Ovary (tissue), 9 donors: ENCODE results near the gene TAS2R8. TPM values are rescaled to one million over a fixed set of nuclear protein-coding genes. Genes with fewer than 3 reads are reported as not detected.
A peak's percentile ranks its signal among the peaks of the same experiment; 100 is the strongest.
"Not testable (repeated sequence)": the region's sequence is repeated elsewhere in the genome, so short reads cannot be mapped to it uniquely, and the experiment has no call there.

Experiments
- DNase-seq, 5 donors: peaks; one replicate each; pipeline ENCODE4 v3.0.0-alpha.2; 2019 to 2020
- H3K27ac ChIP-seq, 2 donors: fragments of 200-600 bp; one replicate each; pipeline versions ENCODE4 v1.5.1 to v1.8.0; 2019 to 2022
- H3K27me3 ChIP-seq: fragments of 200-600 bp; one replicate; pipeline ENCODE4 v1.8.0; 2022
- H3K36me3 ChIP-seq: fragments of 200-600 bp; sonication (generic); one replicate; pipeline ENCODE4 v1.5.1; 2019
- H3K4me1 ChIP-seq: one replicate; pipeline ENCODE4 v1.8.1; 2013; ENCODE audit warnings: mild to moderate bottlenecking, moderate library complexity; ENCODE audit not compliant: insufficient read depth
- H3K4me3 ChIP-seq: fragments of 200-600 bp; sonication (generic); one replicate; pipeline ENCODE4 v1.5.1; 2017
- H3K9me3 ChIP-seq, 2 donors: fragments of 200-600 bp in 1 of 2; sonication (generic) in 1 of 2; one replicate each; pipeline versions ENCODE4 v1.5.1 to v1.8.1; 2013 to 2019; ENCODE audit warnings: mild to moderate bottlenecking in 1 of 2, moderate library complexity in 1 of 2
- EP300 ChIP-seq: sonication (generic); formaldehyde crosslinking; IDR thresholded peaks from one replicate; pipeline ENCODE4 v1.6.1; 2017; ENCODE audit warnings: antibody characterized with exemption
- POLR2A ChIP-seq: fragments of 450-650 bp; IDR thresholded peaks from one replicate; pipeline ENCODE4 v1.6.1; 2017; ENCODE audit warnings: antibody characterized with exemption, mild to moderate bottlenecking, moderate library complexity
- WGBS, 3 donors: extraction: QIAGEN DNeasy Blood & Tissue Kit in 1 of 3; methylation state at CpG; one replicate each; pipeline versions ENCODE4 v1.1.5 to v1.1.7; 2013 to 2017; 5-methylcytosine and 5-hydroxymethylcytosine counted together
- intact Hi-C, 4 donors: fragments of 100-400 bp; cut with DNase I; formaldehyde crosslinking; loops; one replicate each; pipeline versions ENCODE4 v1.11.0 to v1.15.1; 2022 to 2023
- polyA plus RNA-seq, 2 donors: library from polyadenylated mRNA; stranded (reverse); fragments of 200-250 nt in 1 of 2; fragments of 350-450 nt in 1 of 2; fragmentation: Illumina TruSeq in 1 of 2; extraction: RNeasy Lipid Tissue Mini Kit (QIAGEN cat#74804) in 1 of 2; gene quantifications; one replicate each; pipeline ENCODE4 v1.2.3, GENCODE V29; 2013 to 2014
- total RNA-seq, 7 donors: library from RNA; depleted of rRNA in 2 of 7; stranded (reverse); fragments of >200 nt in 2 of 7; fragmentation: NEBNext Ultra II Directional in 3 of 7; extraction: Animal tissue kit (Norgen Biotek cat#: 25700) in 3 of 7; gene quantifications; one replicate each; pipeline versions ENCODE4 v1.1.0 to v1.2.4, GENCODE V29; 2016 to 2023
- TF ChIP-seq, protein P1 (sequence below), 3 donors: fragments of 450-650 bp in 2 of 3; fragments of 200-600 bp in 1 of 3; IDR thresholded peaks; one replicate each; pipeline versions ENCODE4 v1.5.1 to v1.8.0; 2016 to 2022; ENCODE audit warnings: antibody characterized with exemption in 3 of 3, mild to moderate bottlenecking in 1 of 3
- donor health status: DM: no; HTN: no; CAD: no; lungs with moderate emphysema.
- donor health status: DM: no; HTN: no; CAD: no.
- donor health status: Bipolar disorder and iron deficiency.
- donor health status: DM: yes; HTN: yes; CAD: no.
- donor health status: DM: no; HTN: no; CAD: no.
- donor health status: DM: yes; HTN: yes; CAD: no.

TAS2R8 gene
- total and polyA plus RNA-seq, 9 donors: not detected

- Histone ChIP-seq H3K9me3 (no peaks in the 10 kb centered on the region), H3K36me3 (no peaks in the 10 kb centered on the region), H3K4me1 (no peaks in the 10 kb centered on the region), H3K27me3 (no peaks in the 10 kb centered on the region), H3K4me3 (no peak overlapping the region), H3K27ac (no peak overlapping the region)
- DNase-seq: no peak
- TF ChIP-seq, protein P1, sequence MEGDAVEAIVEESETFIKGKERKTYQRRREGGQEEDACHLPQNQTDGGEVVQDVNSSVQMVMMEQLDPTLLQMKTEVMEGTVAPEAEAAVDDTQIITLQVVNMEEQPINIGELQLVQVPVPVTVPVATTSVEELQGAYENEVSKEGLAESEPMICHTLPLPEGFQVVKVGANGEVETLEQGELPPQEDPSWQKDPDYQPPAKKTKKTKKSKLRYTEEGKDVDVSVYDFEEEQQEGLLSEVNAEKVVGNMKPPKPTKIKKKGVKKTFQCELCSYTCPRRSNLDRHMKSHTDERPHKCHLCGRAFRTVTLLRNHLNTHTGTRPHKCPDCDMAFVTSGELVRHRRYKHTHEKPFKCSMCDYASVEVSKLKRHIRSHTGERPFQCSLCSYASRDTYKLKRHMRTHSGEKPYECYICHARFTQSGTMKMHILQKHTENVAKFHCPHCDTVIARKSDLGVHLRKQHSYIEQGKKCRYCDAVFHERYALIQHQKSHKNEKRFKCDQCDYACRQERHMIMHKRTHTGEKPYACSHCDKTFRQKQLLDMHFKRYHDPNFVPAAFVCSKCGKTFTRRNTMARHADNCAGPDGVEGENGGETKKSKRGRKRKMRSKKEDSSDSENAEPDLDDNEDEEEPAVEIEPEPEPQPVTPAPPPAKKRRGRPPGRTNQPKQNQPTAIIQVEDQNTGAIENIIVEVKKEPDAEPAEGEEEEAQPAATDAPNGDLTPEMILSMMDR (IDR thresholded peaks at IDR 0.05): no peak
- TF ChIP-seq EP300: no peak
- no peak for TF ChIP-seq POLR2A
- 57 to 71% (median 68%) methylated on average over 2 of the region's 2 CpGs for WGBS, 3 donors
- intact Hi-C loops: no loop called here
These were observed 12.9 kb downstream of the TAS2R8 start for GRCh38 chr12:10794222-10794621.

DNA sequence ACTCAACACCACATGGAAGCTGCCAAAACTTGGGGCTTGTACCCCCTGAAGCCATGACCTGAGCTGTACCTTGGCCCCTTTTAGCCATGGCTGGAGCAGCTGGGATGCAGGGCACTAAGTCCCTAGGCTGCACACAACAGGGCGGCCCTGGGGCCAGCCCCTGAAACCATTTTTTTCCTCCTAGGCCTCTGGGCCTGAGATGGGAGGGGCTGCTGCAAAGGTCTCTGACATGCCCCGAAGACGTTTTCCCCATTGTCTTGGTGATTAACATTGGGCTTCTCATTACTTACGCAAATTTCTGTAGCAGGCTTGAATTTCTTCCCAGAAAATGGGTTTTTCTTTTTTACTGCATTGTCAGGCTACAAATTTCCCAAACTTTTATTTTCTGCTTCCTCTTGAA, 15.3 kb downstream of the TAS2R8 start:
- H3K27me3 ChIP-seq, H3K4me3 ChIP-seq, H3K27ac ChIP-seq, DNase-seq, H3K36me3 ChIP-seq, intact Hi-C loops, H3K4me1 ChIP-seq, H3K9me3 ChIP-seq: not testable (repeated sequence)
- 82 to 90% (median 86%) methylated on average over 4 of the region's 4 CpGs for WGBS, 3 donors

DNA sequence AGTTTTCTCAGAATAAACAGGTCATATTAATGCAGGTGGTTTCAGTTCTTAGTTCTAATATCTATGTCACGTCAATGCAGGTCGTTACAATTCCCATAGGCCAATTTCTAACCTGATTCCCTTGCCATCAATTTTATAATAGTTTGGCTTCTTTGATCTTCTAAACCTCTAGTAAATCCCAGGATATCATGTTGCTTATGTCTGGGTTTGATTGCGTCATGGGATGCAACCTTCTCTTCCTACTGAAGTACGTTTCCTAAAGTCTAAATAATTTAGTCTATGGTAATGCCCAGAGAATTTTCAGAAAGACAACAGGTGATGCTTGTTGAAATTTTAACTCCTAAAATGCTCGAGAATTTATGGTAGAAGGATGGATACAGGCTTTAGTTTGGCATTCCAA, 23.8 kb downstream of the TAS2R8 start:
- H3K36me3 ChIP-seq: no peaks in the 10 kb centered on the region
- no peaks in the 10 kb centered on the region for H3K4me1 ChIP-seq
- TF ChIP-seq POLR2A: no peak
- TF ChIP-seq EP300: no peak
- TF ChIP-seq, protein P1 (IDR thresholded peaks at IDR 0.05): no peak
- no peak overlapping the region for H3K4me3 ChIP-seq
- H3K9me3 ChIP-seq: no peaks in the 10 kb centered on the region
- WGBS, 3 donors: 65 to 75% (median 74%) methylated on average over 5 of the region's 5 CpGs
- H3K27ac ChIP-seq: no peak overlapping the region
- no peak for DNase-seq
- no peaks in the 10 kb centered on the region for H3K27me3 ChIP-seq
- intact Hi-C loops: loop anchor here in 1 of 4 donors (5.0 kb wide), 1 partner anchor 414 kb away; no protein-coding TSS in a partner anchor

GRCh38 chr12:10779103-10779502, 28.0 kb downstream of the TAS2R8 start:
- 78 to 83% (median 83%) methylated on average over 2 of the region's 2 CpGs for WGBS, 3 donors

GRCh38 chr12:10771132-10771733, 35.9 kb downstream of the TAS2R8 start:
- TF ChIP-seq EP300 (no peak), POLR2A (no peak)
- TF ChIP-seq, protein P1 (IDR thresholded peaks at IDR 0.05): peak in 2 of 3 donors; percentile 49 to 56
- DNase-seq: no peak
- no peaks in the 10 kb centered on the region for H3K36me3 ChIP-seq
- no peak overlapping the region for H3K27ac ChIP-seq
- no peaks in the 10 kb centered on the region for H3K4me1 ChIP-seq
- 0% methylated on average over 1 of the region's 1 CpG for WGBS, 3 donors
- H3K9me3 ChIP-seq: no peaks in the 10 kb centered on the region
- H3K4me3 ChIP-seq: no peak overlapping the region
- intact Hi-C loops: loop anchor here in 3 of 4 donors (5.0 to 10.0 kb wide), 3 partner anchors 431 to 716 kb away; no protein-coding TSS in a partner anchor
- no peaks in the 10 kb centered on the region for H3K27me3 ChIP-seq

More at GRCh38 chr12:10779103-10779502, 28.0 kb downstream of the TAS2R8 start:
- Histone ChIP-seq H3K27me3 (no peaks in the 10 kb centered on the region), H3K4me1 (no peaks in the 10 kb centered on the region), H3K27ac (no peak overlapping the region), H3K4me3 (no peak overlapping the region), H3K9me3 (no peaks in the 10 kb centered on the region), H3K36me3 (no peaks in the 10 kb centered on the region)
- TF ChIP-seq POLR2A (no peak), EP300 (no peak)
- TF ChIP-seq, protein P1 (IDR thresholded peaks at IDR 0.05): no peak
- no peak for DNase-seq
- intact Hi-C loops: loop anchor here in 1 of 4 donors (10.0 kb wide), 1 partner anchor 706 kb away; no protein-coding TSS in a partner anchor
